ENCODE results near the gene HIVEP3. TPM values are rescaled to one million over a fixed set of nuclear protein-coding genes. Genes with fewer than 3 reads are reported as not detected.

HIVEP3 gene
- total RNA-seq, 4 donors from 2014 or later = 3.2 to 11.0 (median 4.2) TPM

DNA sequence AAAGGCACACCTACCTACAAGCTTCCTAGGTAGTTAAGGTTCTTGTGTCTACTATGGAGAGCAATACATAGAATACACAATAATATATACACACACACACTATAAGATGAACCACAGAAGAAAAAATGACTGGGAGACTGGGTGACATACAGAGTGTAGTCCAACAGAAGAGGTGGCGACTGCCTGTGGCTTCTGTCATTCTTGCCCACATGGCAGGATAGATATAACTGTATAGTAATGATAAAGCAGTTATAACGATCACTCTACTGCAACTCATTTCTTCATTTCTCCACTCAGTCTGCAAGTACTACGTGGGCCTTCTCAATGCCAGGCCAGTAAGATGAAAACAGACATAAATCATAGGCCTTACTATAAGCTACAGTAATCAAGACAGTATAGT lies 320.4 kb downstream of the HIVEP3 start:
- Histone ChIP-seq H3K9me3 (peaks cover 0 to 6% (median 0%) of the 10 kb centered on the region in 3 donors), H3K36me3 (no peaks in the 10 kb centered on the region), H3K4me1 (no peaks in the 10 kb centered on the region), H3K4me3 (no peak overlapping the region), H3K27ac (no peak overlapping the region), H3K27me3 (no peaks in the 10 kb centered on the region)
- TF ChIP-seq, protein P1, sequence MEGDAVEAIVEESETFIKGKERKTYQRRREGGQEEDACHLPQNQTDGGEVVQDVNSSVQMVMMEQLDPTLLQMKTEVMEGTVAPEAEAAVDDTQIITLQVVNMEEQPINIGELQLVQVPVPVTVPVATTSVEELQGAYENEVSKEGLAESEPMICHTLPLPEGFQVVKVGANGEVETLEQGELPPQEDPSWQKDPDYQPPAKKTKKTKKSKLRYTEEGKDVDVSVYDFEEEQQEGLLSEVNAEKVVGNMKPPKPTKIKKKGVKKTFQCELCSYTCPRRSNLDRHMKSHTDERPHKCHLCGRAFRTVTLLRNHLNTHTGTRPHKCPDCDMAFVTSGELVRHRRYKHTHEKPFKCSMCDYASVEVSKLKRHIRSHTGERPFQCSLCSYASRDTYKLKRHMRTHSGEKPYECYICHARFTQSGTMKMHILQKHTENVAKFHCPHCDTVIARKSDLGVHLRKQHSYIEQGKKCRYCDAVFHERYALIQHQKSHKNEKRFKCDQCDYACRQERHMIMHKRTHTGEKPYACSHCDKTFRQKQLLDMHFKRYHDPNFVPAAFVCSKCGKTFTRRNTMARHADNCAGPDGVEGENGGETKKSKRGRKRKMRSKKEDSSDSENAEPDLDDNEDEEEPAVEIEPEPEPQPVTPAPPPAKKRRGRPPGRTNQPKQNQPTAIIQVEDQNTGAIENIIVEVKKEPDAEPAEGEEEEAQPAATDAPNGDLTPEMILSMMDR (IDR thresholded peaks at IDR 0.05) = no peak
- TF ChIP-seq POLR2A (IDR thresholded peaks at IDR 0.05) = no peak
- intact Hi-C loops (cut with DNase I) = no loop called here
- no peak for DNase-seq
- 91 to 94% methylated on average over 3 of the region's 3 CpGs for WGBS, 2 donors

DNA sequence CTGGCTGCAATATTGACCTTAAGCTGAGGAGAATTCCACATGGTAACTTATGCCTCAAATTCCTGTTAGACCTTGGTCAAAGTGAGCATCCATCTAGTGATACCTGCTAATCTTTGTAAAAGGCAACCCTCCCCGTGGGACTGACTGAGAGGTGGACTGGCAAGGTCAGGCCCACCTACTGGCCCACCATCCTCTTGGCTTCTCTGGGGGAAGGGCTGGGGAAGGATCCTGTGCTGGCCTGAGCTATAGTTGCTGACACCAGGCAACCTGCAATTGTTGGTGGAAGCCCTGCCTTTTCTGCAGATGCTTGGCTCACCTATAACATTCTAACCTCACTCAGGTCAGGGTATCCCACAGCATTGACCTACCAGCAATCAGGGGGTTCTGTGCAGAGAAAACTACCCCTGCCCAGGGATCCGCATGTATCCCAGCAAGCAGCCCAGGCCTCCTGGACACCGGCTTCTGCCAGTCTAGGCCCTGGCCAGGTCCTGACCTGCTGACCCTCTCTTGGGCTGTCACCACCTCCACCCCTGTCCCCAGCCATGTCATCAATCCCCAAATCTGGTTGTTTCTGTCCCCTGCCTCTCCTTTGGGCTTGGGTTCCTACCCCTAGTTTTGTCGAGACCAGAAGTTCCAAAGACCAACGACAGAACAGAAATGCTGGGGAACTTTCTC lies 326.1 kb downstream of the HIVEP3 start:
- Histone ChIP-seq H3K4me3 (no peak overlapping the region), H3K9me3 (no peaks in the 10 kb centered on the region), H3K27ac (no peak overlapping the region), H3K36me3 (no peaks in the 10 kb centered on the region), H3K27me3 (no peaks in the 10 kb centered on the region), H3K4me1 (no peaks in the 10 kb centered on the region)
- WGBS, 2 donors = 89 to 95% methylated on average over 4 of the region's 5 CpGs
- DNase-seq = no peak
- intact Hi-C loops (cut with DNase I) = no loop called here
- TF ChIP-seq POLR2A (IDR thresholded peaks at IDR 0.05) = no peak
- TF ChIP-seq, protein P1 (IDR thresholded peaks at IDR 0.05) = no peak

DNA sequence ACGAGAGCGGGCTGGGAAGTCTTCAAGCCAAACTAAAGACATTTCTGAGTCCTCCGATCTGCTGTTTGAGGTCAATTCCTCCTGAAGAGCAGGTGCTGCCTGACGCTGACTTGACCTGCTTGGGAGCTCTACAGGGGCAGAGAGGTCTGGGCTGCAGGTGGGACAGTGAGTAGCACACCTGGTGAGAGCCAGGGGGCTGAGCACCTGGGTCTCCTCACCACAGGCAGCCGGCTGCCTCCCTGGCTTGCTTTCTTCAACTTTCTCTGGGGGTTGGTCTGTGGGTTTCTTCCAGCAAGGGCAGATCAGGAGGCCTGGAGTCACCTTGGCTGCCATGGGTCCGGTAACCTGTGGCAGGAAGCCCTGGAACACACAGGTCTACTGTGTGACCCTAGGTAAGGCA lies 326.8 kb downstream of the HIVEP3 start:
- no peak overlapping the region for H3K27ac ChIP-seq
- no peaks in the 10 kb centered on the region for H3K27me3 ChIP-seq
- TF ChIP-seq POLR2A (IDR thresholded peaks at IDR 0.05) = no peak
- TF ChIP-seq, protein P1 (IDR thresholded peaks at IDR 0.05) = no peak
- intact Hi-C loops (cut with DNase I) = no loop called here
- H3K36me3 ChIP-seq = no peaks in the 10 kb centered on the region
- DNase-seq = no peak
- no peaks in the 10 kb centered on the region for H3K4me1 ChIP-seq
- no peaks in the 10 kb centered on the region for H3K9me3 ChIP-seq
- no peak overlapping the region for H3K4me3 ChIP-seq
- WGBS, 2 donors = 69 to 96% methylated on average over 3 to 4 of the region's 6 CpGs

DNA sequence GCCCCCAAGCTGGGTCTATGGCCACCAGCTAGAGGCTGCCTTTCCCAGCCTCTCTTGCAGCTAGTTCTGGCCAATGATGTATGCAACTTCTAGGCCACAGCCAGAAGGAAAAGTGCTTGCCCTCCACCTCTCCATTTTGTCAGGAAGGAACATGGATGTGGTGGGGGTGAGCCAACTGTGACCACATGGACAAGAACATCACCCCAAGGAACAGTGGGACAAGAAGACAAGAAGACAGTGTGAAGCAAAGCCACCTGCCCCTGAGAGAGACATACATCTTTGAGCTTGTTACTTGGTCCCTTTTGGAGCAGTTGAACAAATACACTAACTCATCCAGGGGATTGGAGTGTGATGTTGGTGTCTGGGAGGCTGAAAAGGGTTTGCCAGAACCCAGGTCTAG lies 328.4 kb downstream of the HIVEP3 start:
- Histone ChIP-seq H3K27ac (no peak overlapping the region), H3K9me3 (no peaks in the 10 kb centered on the region), H3K4me3 (no peak overlapping the region), H3K27me3 (no peaks in the 10 kb centered on the region), H3K4me1 (no peaks in the 10 kb centered on the region), H3K36me3 (no peaks in the 10 kb centered on the region)
- TF ChIP-seq, protein P1 (IDR thresholded peaks at IDR 0.05) = no peak
- no peak for TF ChIP-seq POLR2A (IDR thresholded peaks at IDR 0.05)
- DNase-seq = no peak
- intact Hi-C loops (cut with DNase I) = no loop called here

DNA sequence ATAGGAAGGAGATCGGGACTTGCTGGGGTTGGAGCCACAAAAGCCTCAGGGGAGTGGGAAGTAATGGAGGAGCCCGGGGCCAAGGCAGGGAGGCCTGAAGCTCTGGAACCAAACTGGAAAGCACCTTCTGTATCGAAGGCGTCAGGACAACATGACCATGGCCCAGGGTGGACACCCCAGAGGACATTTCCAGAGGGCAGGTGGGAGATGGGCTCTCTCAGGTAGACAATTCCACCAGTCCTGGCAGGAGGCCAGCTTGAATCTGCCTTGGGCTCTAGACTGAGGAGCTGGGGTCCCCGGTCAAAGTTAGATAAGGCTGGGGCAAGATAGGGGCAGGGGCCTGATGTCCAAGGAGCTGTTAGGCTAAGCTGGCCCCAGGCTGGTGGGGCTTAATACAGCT lies 329.3 kb downstream of the HIVEP3 start:
- no peak for DNase-seq
- Histone ChIP-seq H3K36me3 (peaks cover 0 to 8% (median 7%) of the 10 kb centered on the region in 3 donors), H3K27me3 (no peaks in the 10 kb centered on the region), H3K4me3 (no peak overlapping the region), H3K4me1 (no peaks in the 10 kb centered on the region), H3K9me3 (no peaks in the 10 kb centered on the region), H3K27ac (no peak overlapping the region)
- TF ChIP-seq, protein P1 (IDR thresholded peaks at IDR 0.05) = no peak
- TF ChIP-seq POLR2A (IDR thresholded peaks at IDR 0.05) = no peak
- WGBS, 2 donors = 85 to 100% methylated on average over 1 to 4 of the region's 5 CpGs
- intact Hi-C loops (cut with DNase I) = no loop called here

Data from esophagus squamous epithelium (tissue), 5 donors.